Gastroesophageal sphincter (tissue), 4 donors: ENCODE results near the gene SSBP3. TPM values are rescaled to one million over a fixed set of nuclear protein-coding genes. Genes with fewer than 3 reads are reported as not detected.

Source experiments
- ATAC-seq: fragments of 150-250 bp; one replicate; pipeline ENCODE4 v1.9.1; 2016; ENCODE audit warnings: mild to moderate bottlenecking, moderate library complexity
- H3K27ac ChIP-seq, 4 donors: fragments of 200-600 bp; sonication (generic) in 3 of 4; 1 replicate in 3 of 4; 2 replicates in 1 of 4; pipeline ENCODE4 v1.5.1; 2016 to 2019
- H3K27me3 ChIP-seq: fragments of 200-600 bp; sonication (generic); one replicate; pipeline ENCODE4 v1.5.1; 2019
- H3K36me3 ChIP-seq, 2 donors: fragments of 200-600 bp; sonication (generic); one replicate each; pipeline ENCODE4 v1.5.1; 2019; ENCODE audit warnings: control low read depth in 1 of 2
- H3K4me1 ChIP-seq, 3 donors: fragments of 200-600 bp; sonication (generic); 1 replicate in 2 of 3; 2 replicates in 1 of 3; pipeline ENCODE4 v1.5.1; 2016 to 2019; ENCODE audit warnings: control low read depth in 2 of 3
- H3K4me3 ChIP-seq, 2 donors: fragments of 200-600 bp; sonication (generic); one replicate each; pipeline ENCODE4 v1.5.1; 2019; ENCODE audit warnings: mild to moderate bottlenecking in 1 of 2, moderate library complexity in 1 of 2
- H3K9me3 ChIP-seq, 3 donors: fragments of 200-600 bp; sonication (generic); one replicate each; pipeline ENCODE4 v1.5.1; 2017 to 2019; ENCODE audit warnings: control low read depth in 2 of 3
- CTCF ChIP-seq, 4 experiments: fragments of 200-600 bp in 2 of 4; fragments of 450-650 bp in 2 of 4; sonication (generic) in 1 of 4; IDR thresholded peaks; one replicate each; pipeline ENCODE4 v1.5.1; 2017 to 2019; ENCODE audit warnings: antibody characterized with exemption in 4 of 4, mild to moderate bottlenecking in 2 of 4, moderate library complexity in 2 of 4
- EP300 ChIP-seq: sonication (generic); formaldehyde crosslinking; IDR thresholded peaks from one replicate; pipeline ENCODE4 v1.6.1; 2017; ENCODE audit warnings: antibody characterized with exemption, mild to moderate bottlenecking
- POLR2A ChIP-seq, 2 donors: fragments of 450-650 bp; IDR thresholded peaks; one replicate each; pipeline ENCODE4 v1.6.1; 2017; ENCODE audit warnings: antibody characterized with exemption in 2 of 2, mild to moderate bottlenecking in 2 of 2, moderate library complexity in 1 of 2
- POLR2AphosphoS5 ChIP-seq: sonication (generic); formaldehyde crosslinking; IDR thresholded peaks from one replicate; pipeline ENCODE4 v1.6.1; 2017; ENCODE audit warnings: antibody characterized with exemption
- WGBS, 2 donors: methylation state at CpG; one replicate each; pipeline ENCODE4 v1.1.5; 2018; ENCODE audit warnings: low coverage in 1 of 2; 5-methylcytosine and 5-hydroxymethylcytosine counted together
- total RNA-seq, 4 donors: library from RNA; depleted of rRNA; stranded (reverse); fragments of >200 nt; gene quantifications; one replicate each; pipeline ENCODE4 v1.1.0, GENCODE V29; 2016

SSBP3 gene
- total RNA-seq, 4 donors from 2014 or later: 40.8 to 46.7 (median 45.5) TPM

GRCh38 chr1:54399765-54400164 is 6.4 kb downstream of the SSBP3 start:
- ATAC-seq: no peak
- WGBS, 2 donors: 92% methylated on average over 4 of the region's 4 CpGs; no CpG with 5 or more reads in 1 of the 2 donors
- Histone ChIP-seq H3K4me1 (peaks cover 0 to 71% (median 30%) of the 10 kb centered on the region in 3 donors), H3K27me3 (no peaks in the 10 kb centered on the region), H3K36me3 (peaks cover 3 to 67% of the 10 kb centered on the region in 2 donors), H3K4me3 (no peak overlapping the region), H3K9me3 (no peaks in the 10 kb centered on the region), H3K27ac (no peak overlapping the region)
- TF ChIP-seq CTCF (IDR thresholded peaks at IDR 0.05) (no peak), POLR2AphosphoS5 (no peak), EP300 (no peak), POLR2A (IDR thresholded peaks at IDR 0.05) (no peak)

GRCh38 chr1:54398963-54399528 is 7.1 kb downstream of the SSBP3 start:
- H3K27ac ChIP-seq: no peak overlapping the region
- WGBS, 2 donors: 81 to 84% methylated on average over 2 to 9 of the region's 9 CpGs
- no peaks in the 10 kb centered on the region for H3K27me3 ChIP-seq
- peaks cover 0 to 69% (median 23%) of the 10 kb centered on the region in 3 donors for H3K4me1 ChIP-seq
- no peaks in the 10 kb centered on the region for H3K9me3 ChIP-seq
- ATAC-seq: no peak
- no peak overlapping the region for H3K4me3 ChIP-seq
- peaks cover 3 to 71% of the 10 kb centered on the region in 2 donors for H3K36me3 ChIP-seq
- no peak for TF ChIP-seq CTCF (IDR thresholded peaks at IDR 0.05)
- TF ChIP-seq POLR2A (IDR thresholded peaks at IDR 0.05): no peak
- no peak for TF ChIP-seq EP300
- TF ChIP-seq POLR2AphosphoS5: no peak

DNA sequence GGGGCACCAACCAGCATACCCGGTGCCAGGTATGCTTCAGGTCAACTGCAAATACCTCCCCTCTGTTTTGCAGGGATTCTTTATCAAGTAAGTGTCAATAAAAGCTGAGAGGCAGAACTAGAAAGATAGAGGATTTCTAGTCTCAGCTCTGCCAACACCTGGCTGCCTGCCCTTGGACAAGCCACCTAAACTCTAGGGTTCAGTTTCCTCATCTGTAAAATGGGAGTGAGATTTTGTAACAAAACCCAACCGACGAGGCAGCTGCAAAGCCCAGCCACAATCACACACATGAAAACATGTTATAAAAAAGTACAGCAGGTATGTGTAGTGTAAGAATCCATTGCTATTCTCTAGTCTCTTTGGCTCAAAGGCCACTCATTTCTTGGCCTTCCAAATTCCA is 8.2 kb downstream of the SSBP3 start:
- 73 to 80% methylated on average over 3 of the region's 3 CpGs for WGBS, 2 donors

DNA sequence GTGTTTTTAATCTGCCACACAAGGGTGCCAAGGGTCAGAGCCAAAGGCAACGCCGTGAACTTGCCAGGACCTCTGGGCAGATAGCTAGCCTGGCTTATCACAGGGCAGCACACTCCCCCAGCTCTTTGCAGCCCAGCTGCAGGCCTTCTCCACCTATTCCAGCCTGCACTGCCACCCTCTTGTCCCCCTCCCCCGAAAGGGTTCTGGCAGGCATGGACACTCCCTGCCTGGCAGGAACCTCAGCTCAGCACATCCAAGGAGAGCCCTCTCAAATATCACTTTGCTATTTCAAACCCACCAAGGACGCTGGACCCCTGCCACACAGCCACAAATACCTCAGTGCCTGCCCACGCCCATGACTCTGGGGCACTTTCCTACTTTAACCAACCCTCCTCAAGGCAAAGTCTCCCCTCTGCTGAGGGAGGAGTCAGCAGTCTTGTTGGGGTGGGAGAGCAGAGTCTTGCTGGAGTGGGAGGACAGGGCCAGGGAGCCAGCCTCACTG is 9.1 kb downstream of the SSBP3 start:
- ATAC-seq: peak; percentile 17
- peaks cover 0 to 67% (median 16%) of the 10 kb centered on the region in 3 donors for H3K4me1 ChIP-seq
- no peaks in the 10 kb centered on the region for H3K9me3 ChIP-seq
- no peak overlapping the region for H3K4me3 ChIP-seq
- WGBS, 2 donors: 35 to 40% methylated on average over 3 to 5 of the region's 5 CpGs
- TF ChIP-seq POLR2A (IDR thresholded peaks at IDR 0.05): no peak
- peaks cover 3 to 86% of the 10 kb centered on the region in 2 donors for H3K36me3 ChIP-seq
- H3K27me3 ChIP-seq: no peaks in the 10 kb centered on the region
- H3K27ac ChIP-seq: peak overlapping the region in 3 of 4 donors; percentile 38 to 60 (median 51)

More for the DNA sequence above, 8.2 kb downstream of the SSBP3 start:
- Histone ChIP-seq H3K9me3 (no peaks in the 10 kb centered on the region), H3K27ac (peak overlapping the region in 2 of 4 donors; percentile 51 to 60), H3K27me3 (no peaks in the 10 kb centered on the region), H3K4me3 (no peak overlapping the region), H3K4me1 (peaks cover 0 to 67% (median 16%) of the 10 kb centered on the region in 3 donors), H3K36me3 (peaks cover 3 to 82% of the 10 kb centered on the region in 2 donors)
- no peak for ATAC-seq
- TF ChIP-seq POLR2A (IDR thresholded peaks at IDR 0.05) (no peak), EP300 (no peak), POLR2AphosphoS5 (no peak), CTCF (IDR thresholded peaks at IDR 0.05) (no peak)

DNA sequence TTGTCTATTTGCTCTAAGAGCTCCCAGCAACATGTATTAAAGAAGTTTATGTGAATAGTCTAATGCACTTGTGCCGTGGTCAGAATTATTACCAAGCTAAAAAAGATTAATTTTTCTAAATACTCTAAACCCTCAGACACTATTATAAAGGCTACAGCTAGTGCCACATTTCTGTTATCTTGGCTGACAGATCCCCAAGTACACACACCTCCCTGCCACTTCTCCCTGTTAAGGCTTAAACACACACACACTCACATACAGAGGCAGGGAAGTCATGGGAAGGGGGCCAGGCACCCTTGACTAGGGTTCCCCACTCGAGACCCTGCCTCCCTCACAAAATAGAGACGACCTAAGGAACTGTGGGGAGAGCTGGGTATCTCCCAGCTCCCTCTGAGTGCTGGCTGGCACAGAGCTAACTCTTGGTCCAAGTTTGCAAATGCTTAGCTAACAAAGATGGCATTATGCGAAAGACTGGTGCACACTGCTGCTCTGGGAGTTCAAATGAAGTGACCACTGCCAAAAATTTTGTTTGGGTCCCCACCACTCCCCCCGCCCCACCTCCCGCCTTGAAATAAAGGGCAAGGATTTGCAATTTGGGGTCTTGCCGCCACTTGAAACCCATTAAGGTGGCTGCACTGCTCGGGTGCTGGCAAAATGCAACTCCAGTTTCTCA is 9.8 kb downstream of the SSBP3 start:
- Histone ChIP-seq H3K9me3 (no peaks in the 10 kb centered on the region), H3K4me3 (no peak overlapping the region), H3K4me1 (peaks cover 0 to 69% (median 13%) of the 10 kb centered on the region in 3 donors), H3K36me3 (peaks cover 3 to 86% of the 10 kb centered on the region in 2 donors), H3K27me3 (no peaks in the 10 kb centered on the region), H3K27ac (peak overlapping the region in 3 of 4 donors; percentile 38 to 60 (median 51))
- TF ChIP-seq POLR2A (IDR thresholded peaks at IDR 0.05): no peak
- TF ChIP-seq EP300: no peak
- no peak for TF ChIP-seq POLR2AphosphoS5
- no peak for TF ChIP-seq CTCF (IDR thresholded peaks at IDR 0.05)
- WGBS, 2 donors: 41 to 42% methylated on average over 1 to 5 of the region's 8 CpGs
- no peak for ATAC-seq
